Hair follicle dermal papilla cell (primary cell): ENCODE measurements around the gene ZNF92. TPM values are rescaled to one million over a fixed set of nuclear protein-coding genes. Genes with fewer than 3 reads are reported as not detected.

Source experiments
- total RNA-seq: library from RNA; depleted of rRNA; stranded (reverse); fragments of >200 nt; gene quantifications from 2 replicates; pipeline ENCODE4 v1.2.3, GENCODE V29; 2012

The ZNF92 gene
- total RNA-seq = 4.0 and 5.0 TPM in 2 replicates

GRCh38 chr7:65373608-65374351, at the start of gene ZNF92:
Gene ZNF92 (plus strand): TSS chr7:65373855. CDS start chr7:65373998, 143 bp downstream.

